BE2C (cell line): ENCODE results near the gene TFCP2L1.

Source experiments
- DNase-seq: peaks from one replicate; pipeline ENCODE4 v3.0.0-alpha.2; 2020
- H3K27me3 ChIP-seq: fragments of 250-450 bp; sonication (Bioruptor Pico); 2 replicates; pipeline ENCODE4 v1.5.1; 2020; ENCODE audit warnings: mild to moderate bottlenecking
- H3K36me3 ChIP-seq: fragments of 250-450 bp; sonication (Bioruptor Pico); 2 replicates; pipeline ENCODE4 v1.5.1; 2020; ENCODE audit warnings: mild to moderate bottlenecking
- H3K4me1 ChIP-seq: fragments of 250-450 bp; sonication (Bioruptor Pico); 2 replicates; pipeline ENCODE4 v1.5.1; 2020
- H3K4me3 ChIP-seq: 2 replicates; pipeline ENCODE4 v1.5.1; 2011; ENCODE audit warnings: low read depth, low read length
- H3K9me3 ChIP-seq: fragments of 250-450 bp; sonication (Bioruptor Pico); 2 replicates; pipeline ENCODE4 v1.5.1; 2020
- CTCF ChIP-seq: IDR thresholded peaks from 2 replicates; pipeline ENCODE4 v1.5.1; 2012; ENCODE audit warnings: mild to moderate bottlenecking, low read depth, low read length

Gene TFCP2L1

DNA sequence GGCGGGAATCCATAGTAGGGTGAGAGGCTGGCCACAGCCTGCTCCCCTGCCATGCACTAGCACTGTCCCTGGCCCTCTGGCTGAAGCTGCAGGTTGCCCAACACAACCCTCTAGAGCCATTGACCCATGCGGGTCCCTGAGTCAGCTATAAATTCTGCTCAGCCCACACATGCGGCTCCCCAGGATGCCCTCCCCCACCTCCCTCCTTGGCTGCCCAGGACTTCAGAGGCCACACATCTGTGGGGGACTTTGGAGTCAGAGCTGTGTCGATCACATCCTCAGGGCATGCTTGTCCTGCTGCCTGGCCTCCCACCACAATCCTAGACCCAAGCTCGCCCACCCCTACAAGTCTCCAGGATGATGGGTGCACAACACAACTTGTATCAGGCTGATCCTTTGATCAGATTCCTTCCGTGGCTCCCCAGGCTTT, 97.0 kb downstream of the TFCP2L1 start:
- no peak for TF ChIP-seq CTCF
- no peaks in the 10 kb centered on the region for H3K36me3 ChIP-seq
- H3K27me3 ChIP-seq: no peaks in the 10 kb centered on the region
- no peaks in the 10 kb centered on the region for H3K9me3 ChIP-seq
- no peak for DNase-seq
- H3K4me1 ChIP-seq: no peaks in the 10 kb centered on the region
- no peak overlapping the region for H3K4me3 ChIP-seq

DNA sequence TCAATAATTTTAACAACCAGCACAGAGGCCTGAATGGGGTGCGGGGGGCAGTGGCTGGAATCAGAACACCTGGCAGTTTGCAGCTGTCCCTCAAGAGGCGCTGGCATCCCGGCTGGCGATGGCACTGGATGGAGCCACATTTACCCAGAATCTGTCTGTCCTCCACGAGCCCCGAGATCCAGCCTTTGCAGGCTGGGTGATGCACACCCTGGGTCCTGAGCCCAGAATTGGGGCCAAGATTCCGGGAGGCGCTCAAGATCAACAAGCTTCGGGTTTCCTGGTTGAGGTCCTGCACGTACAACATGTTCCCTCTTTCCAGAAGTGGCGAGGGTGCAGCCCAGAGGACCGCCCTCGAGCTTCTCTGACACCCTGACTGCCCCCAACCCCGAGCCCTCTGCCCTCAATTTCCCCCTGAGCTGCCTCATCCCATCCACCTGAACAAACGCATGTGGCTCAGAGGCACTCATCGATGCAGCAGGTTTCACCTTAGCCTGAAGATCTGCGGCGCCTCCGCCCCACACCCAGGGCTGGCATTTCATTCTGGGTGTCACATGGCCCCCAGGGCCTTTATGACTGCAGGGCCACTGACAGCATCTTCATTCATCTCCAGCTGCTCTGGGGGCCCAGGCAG, 97.5 kb downstream of the TFCP2L1 start:
- no peaks in the 10 kb centered on the region for H3K9me3 ChIP-seq
- TF ChIP-seq CTCF: no peak
- no peaks in the 10 kb centered on the region for H3K4me1 ChIP-seq
- no peaks in the 10 kb centered on the region for H3K36me3 ChIP-seq
- no peaks in the 10 kb centered on the region for H3K27me3 ChIP-seq
- DNase-seq: no peak
- no peak overlapping the region for H3K4me3 ChIP-seq

DNA sequence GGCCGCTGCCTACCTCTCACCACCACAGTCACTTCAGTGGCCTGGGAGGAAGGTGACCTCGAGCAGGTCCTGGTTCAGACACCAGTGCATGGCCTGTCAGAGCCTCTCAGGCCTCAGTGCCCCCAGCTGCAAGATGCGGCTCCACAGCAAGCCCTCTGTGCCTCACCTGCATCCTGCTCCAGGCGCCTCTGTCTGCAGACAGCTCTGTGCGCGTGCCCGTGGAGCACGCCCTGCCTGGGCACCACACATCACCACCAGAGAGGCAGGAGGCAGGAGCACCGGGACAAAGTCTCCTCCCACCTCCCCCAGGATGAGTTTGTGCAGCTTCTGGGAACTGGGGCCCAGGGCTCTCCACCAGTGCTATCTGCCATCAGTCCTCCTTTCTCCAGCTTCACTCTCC, 98.7 kb downstream of the TFCP2L1 start:
- TF ChIP-seq CTCF: no peak

GRCh38 chr2:121185571-121186074, 99.4 kb downstream of the TFCP2L1 start:
- no peaks in the 10 kb centered on the region for H3K9me3 ChIP-seq
- TF ChIP-seq CTCF: no peak
- H3K4me1 ChIP-seq: no peaks in the 10 kb centered on the region
- H3K4me3 ChIP-seq: no peak overlapping the region
- no peak for DNase-seq
- H3K27me3 ChIP-seq: no peaks in the 10 kb centered on the region
- no peaks in the 10 kb centered on the region for H3K36me3 ChIP-seq

More for the DNA sequence above, 98.7 kb downstream of the TFCP2L1 start:
- Histone ChIP-seq H3K36me3 (no peaks in the 10 kb centered on the region), H3K9me3 (no peaks in the 10 kb centered on the region), H3K4me1 (no peaks in the 10 kb centered on the region), H3K4me3 (no peak overlapping the region), H3K27me3 (no peaks in the 10 kb centered on the region)
- DNase-seq: no peak

GRCh38 chr2:121185111-121185510, 99.9 kb downstream of the TFCP2L1 start:
- DNase-seq: no peak
- no peak for TF ChIP-seq CTCF
- no peaks in the 10 kb centered on the region for H3K36me3 ChIP-seq
- H3K9me3 ChIP-seq: no peaks in the 10 kb centered on the region
- H3K27me3 ChIP-seq: no peaks in the 10 kb centered on the region
- H3K4me3 ChIP-seq: no peak overlapping the region
- H3K4me1 ChIP-seq: no peaks in the 10 kb centered on the region

DNA sequence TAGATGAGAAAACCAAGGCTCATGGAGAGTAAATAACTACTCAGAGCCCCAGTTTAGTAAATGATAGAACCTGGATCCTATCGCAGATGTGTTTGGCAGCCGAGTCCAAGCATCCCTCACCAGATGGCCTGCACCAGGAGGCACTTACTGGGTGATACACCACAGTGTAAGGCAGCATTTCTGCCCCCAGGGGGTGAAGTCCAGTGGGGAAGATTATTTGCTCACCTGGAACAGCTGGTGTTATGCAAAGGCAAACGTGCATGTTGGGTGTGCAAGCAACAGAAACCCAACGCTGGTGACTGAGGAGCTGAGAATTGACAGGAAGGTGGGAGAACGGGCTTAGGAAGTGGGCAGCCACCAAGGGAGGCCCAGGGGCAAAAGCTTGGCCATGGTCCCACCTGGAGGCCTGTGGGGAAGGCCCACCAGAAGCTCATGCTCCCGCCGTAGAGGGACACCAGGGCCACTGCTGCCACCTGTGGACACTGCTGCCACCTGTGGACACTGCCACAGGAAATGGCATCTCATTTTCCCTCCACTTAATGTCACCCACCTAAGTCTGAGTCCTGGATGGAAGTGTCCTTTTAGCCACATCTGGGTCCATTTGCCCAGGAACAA, 100.6 kb downstream of the TFCP2L1 start:
- Histone ChIP-seq H3K27me3 (no peaks in the 10 kb centered on the region), H3K4me1 (no peaks in the 10 kb centered on the region), H3K4me3 (no peak overlapping the region), H3K36me3 (no peaks in the 10 kb centered on the region), H3K9me3 (no peaks in the 10 kb centered on the region)
- no peak for TF ChIP-seq CTCF
- no peak for DNase-seq
